Activated naive CD4-positive, alpha-beta T cell treated with anti-CD3 and anti-CD28 coated beads, Interleukin-2, amount 50 U/mL, for 72 hours (primary cell): ENCODE results near the gene EPHA6. TPM values are rescaled to one million over a fixed set of nuclear protein-coding genes. Genes with fewer than 3 reads are reported as not detected.

Source experiments
- ATAC-seq, 2 donors: fragments of 150-1000 bp; cut with Tn5 transposase; 2 replicates each; pipeline ENCODE4 v1.10.0; 2021; ENCODE audit warnings: mild to moderate bottlenecking in 2 of 2, moderate library complexity in 2 of 2
- DNase-seq, 2 donors: peaks; one replicate each; pipeline ENCODE4 v3.0.0; 2021 to 2022; ENCODE audit warnings: low spot score in 2 of 2
- H3K27ac Mint-ChIP-seq, 2 donors: one replicate each; pipeline ENCODE4 v1.8.0; 2022; ENCODE audit warnings: mild to moderate bottlenecking in 2 of 2, mixed read lengths in 2 of 2
- H3K36me3 Mint-ChIP-seq, 2 donors: one replicate each; pipeline ENCODE4 v1.8.0; 2022; ENCODE audit warnings: mixed read lengths in 2 of 2
- H3K9me3 Mint-ChIP-seq, 2 donors: one replicate each; pipeline ENCODE4 v1.8.0; 2022; ENCODE audit warnings: mixed read lengths in 2 of 2
- total RNA-seq, 2 donors: library from RNA; stranded (reverse); gene quantifications; one replicate each; pipeline ENCODE4 v1.2.3, GENCODE V29; 2022

Gene EPHA6
- total RNA-seq, 2 donors from 2014 or later = not detected

- peak; percentile 70 to 79 for DNase-seq
- peaks cover 0 to 10% of the 10 kb centered on the region in 2 donors for H3K36me3 Mint-ChIP-seq
- H3K9me3 Mint-ChIP-seq = no peaks in the 10 kb centered on the region
- ATAC-seq = peak; percentile 93 to 96
- H3K27ac Mint-ChIP-seq = peak within 1 kb of the TSS; percentile 82 to 99
Observed at GRCh38 chr3:97764407-97765238, 950.2 kb downstream of the EPHA6 start, which contains the start of gene ARL6. Gene ARL6 (plus strand): TSS chr3:97764758. CDS start chr3:97768108, 3,350 bp downstream.

- Mint-ChIP-seq H3K9me3 (no peaks in the 10 kb centered on the region), H3K36me3 (peaks cover 3 to 12% of the 10 kb centered on the region in 2 donors), H3K27ac (no peak overlapping the region)
- ATAC-seq = no peak
- no peak for DNase-seq
Observed at GRCh38 chr3:97765336-97765735, 950.9 kb downstream of the EPHA6 start.

- Mint-ChIP-seq H3K27ac (no peak overlapping the region), H3K36me3 (peaks cover 6 to 16% of the 10 kb centered on the region in 2 donors), H3K9me3 (no peaks in the 10 kb centered on the region)
- DNase-seq (no peak), ATAC-seq (no peak)
Observed at GRCh38 chr3:97772926-97773325, 958.5 kb downstream of the EPHA6 start.

GRCh38 chr3:97778152-97778551 is 963.8 kb downstream of the EPHA6 start:
- Mint-ChIP-seq H3K36me3 (no peaks in the 10 kb centered on the region), H3K9me3 (no peaks in the 10 kb centered on the region), H3K27ac (no peak overlapping the region)
- DNase-seq = no peak
- ATAC-seq = no peak

DNA sequence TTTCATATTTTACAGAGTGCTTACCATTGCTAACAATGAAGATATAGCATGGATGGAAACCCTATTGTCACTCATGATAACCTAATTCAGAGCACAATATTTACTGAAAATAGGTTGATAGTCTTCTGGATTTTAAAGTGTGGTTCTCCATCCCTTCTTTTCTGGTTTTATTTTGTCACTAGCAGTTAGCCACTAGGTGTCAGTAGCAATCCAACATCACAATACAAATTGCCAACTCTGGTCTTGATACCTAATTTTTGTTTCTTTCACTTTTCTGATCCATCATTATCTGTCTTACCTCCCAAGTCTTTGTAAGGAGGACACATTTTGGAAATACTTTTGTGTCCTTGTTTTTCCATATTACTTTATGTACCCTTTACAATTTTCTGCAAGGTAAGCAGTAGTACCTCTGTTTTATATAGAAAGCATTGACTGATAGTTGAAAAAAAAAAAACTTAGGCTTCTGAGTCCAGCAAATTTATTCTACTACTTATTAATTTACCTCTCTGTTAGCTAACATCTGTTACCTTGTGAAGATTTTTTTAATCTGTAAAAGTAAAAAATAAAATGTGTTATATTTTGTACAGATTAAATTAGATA is 979.1 kb downstream of the EPHA6 start:
- no peaks in the 10 kb centered on the region for H3K9me3 Mint-ChIP-seq
- ATAC-seq (peak; percentile 48 to 63), DNase-seq (peak in 1 of 2 donors; percentile 18)
- no peak overlapping the region for H3K27ac Mint-ChIP-seq
- H3K36me3 Mint-ChIP-seq = no peaks in the 10 kb centered on the region

- H3K36me3 Mint-ChIP-seq = no peaks in the 10 kb centered on the region
- no peak for ATAC-seq
- H3K9me3 Mint-ChIP-seq = no peaks in the 10 kb centered on the region
- no peak overlapping the region for H3K27ac Mint-ChIP-seq
- DNase-seq = no peak
Observed at GRCh38 chr3:97795951-97796350, 981.6 kb downstream of the EPHA6 start.
